ENCODE data around the gene DCLK3. TPM values are rescaled to one million over a fixed set of nuclear protein-coding genes. Genes with fewer than 3 reads are reported as not detected.
A peak's percentile ranks its signal among the peaks of the same experiment; 100 is the strongest.

DCLK3 gene
- not detected for total RNA-seq
- long read RNA-seq, result 0 reads

- Histone ChIP-seq H3K27ac (no peak within 1 kb of the TSS), H3K27me3 (peaks cover 53% of the 10 kb centered on the region), H3K4me1 (no peaks in the 10 kb centered on the region), H3K9me3 (no peaks in the 10 kb centered on the region), H3K4me3 (peak within 1 kb of the TSS; percentile 31), H3K36me3 (no peaks in the 10 kb centered on the region)
- intact Hi-C loops (cut with DNase I), result no loop called here
- no peak for DNase-seq
- no peak for TF ChIP-seq CTCF (IDR thresholded peaks at IDR 0.05)
- peak; percentile 66 for ATAC-seq
Measured at GRCh38 chr3:36763850-36764703, at the start of gene DCLK3. DCLK3 (minus strand) TSS chr3:36764553; CDS start chr3:36764263, 290 bp downstream.

- Histone ChIP-seq H3K27me3 (no peaks in the 10 kb centered on the region), H3K27ac (no peak overlapping the region), H3K4me3 (no peak overlapping the region), H3K36me3 (no peaks in the 10 kb centered on the region), H3K4me1 (no peaks in the 10 kb centered on the region), H3K9me3 (no peaks in the 10 kb centered on the region)
- intact Hi-C loops (cut with DNase I), result no loop called here
- DNase-seq (no peak), ATAC-seq (no peak)
- TF ChIP-seq CTCF (IDR thresholded peaks at IDR 0.05), result no peak
Measured at GRCh38 chr3:36813305-36813704, 49.0 kb upstream of the DCLK3 start.

- no peak for ATAC-seq
- Histone ChIP-seq H3K27me3 (no peaks in the 10 kb centered on the region), H3K27ac (no peak overlapping the region), H3K36me3 (no peaks in the 10 kb centered on the region), H3K4me1 (no peaks in the 10 kb centered on the region), H3K4me3 (no peak overlapping the region), H3K9me3 (no peaks in the 10 kb centered on the region)
- intact Hi-C loops (cut with DNase I), result no loop called here
- TF ChIP-seq CTCF (IDR thresholded peaks at IDR 0.05), result no peak
- no peak for DNase-seq
Measured at GRCh38 chr3:36812240-36812639, 47.9 kb upstream of the DCLK3 start.

- DNase-seq, result no peak
- Histone ChIP-seq H3K36me3 (no peaks in the 10 kb centered on the region), H3K4me3 (no peak overlapping the region), H3K27me3 (no peaks in the 10 kb centered on the region), H3K9me3 (no peaks in the 10 kb centered on the region), H3K4me1 (no peaks in the 10 kb centered on the region), H3K27ac (no peak overlapping the region)
- ATAC-seq, result no peak
- intact Hi-C loops (cut with DNase I), result no loop called here
- TF ChIP-seq CTCF (IDR thresholded peaks at IDR 0.05), result no peak
Measured at GRCh38 chr3:36811768-36812167, 47.4 kb upstream of the DCLK3 start.

- Histone ChIP-seq H3K27me3 (no peaks in the 10 kb centered on the region), H3K4me3 (no peak overlapping the region), H3K9me3 (no peaks in the 10 kb centered on the region), H3K27ac (no peak overlapping the region), H3K36me3 (no peaks in the 10 kb centered on the region), H3K4me1 (no peaks in the 10 kb centered on the region)
- DNase-seq (no peak), ATAC-seq (no peak)
- TF ChIP-seq CTCF (IDR thresholded peaks at IDR 0.05), result no peak
- intact Hi-C loops (cut with DNase I), result no loop called here
Measured at GRCh38 chr3:36804295-36805055, 40.1 kb upstream of the DCLK3 start.

All from upper lobe of right lung (tissue), 1 donor.